GM21423 (cell line): ENCODE measurements around the gene MARK1.

Experiments
- ATAC-seq: cut with Tn5 transposase; IDR thresholded peaks from one replicate; pipeline ENCODE4 v1.9.1; 2021; ENCODE audit warnings: mild to moderate bottlenecking, moderate library complexity; ENCODE audit not compliant: unreplicated experiment

Gene MARK1

GRCh38 chr1:220687809-220688208 is 159.9 kb downstream of the MARK1 start:
- no peak for ATAC-seq

- ATAC-seq, result no peak
Observed at GRCh38 chr1:220689666-220690065, 161.7 kb downstream of the MARK1 start.

GRCh38 chr1:220690140-220691052 is 162.5 kb downstream of the MARK1 start, which contains the start of gene C1orf115:
Gene C1orf115 (plus strand): TSS chr1:220690363. CDS start chr1:220690403, 40 bp downstream.
- ATAC-seq, result peak; percentile 96

- no peak for ATAC-seq
Observed at GRCh38 chr1:220691053-220691684, 163.2 kb downstream of the MARK1 start.

GRCh38 chr1:220692436-220693228 is 164.7 kb downstream of the MARK1 start:
- ATAC-seq, result no peak

- no peak for ATAC-seq
Observed at GRCh38 chr1:220694866-220695382, 167.0 kb downstream of the MARK1 start.

GRCh38 chr1:220695426-220695825 is 167.5 kb downstream of the MARK1 start:
- no peak for ATAC-seq

- ATAC-seq, result no peak
Observed at GRCh38 chr1:220696226-220696862, 168.4 kb downstream of the MARK1 start.

GRCh38 chr1:220696863-220697231 is 168.9 kb downstream of the MARK1 start:
- no peak for ATAC-seq

- ATAC-seq, result no peak
Observed at GRCh38 chr1:220697326-220697725, 169.4 kb downstream of the MARK1 start.

- no peak for ATAC-seq
Observed at GRCh38 chr1:220698607-220699016, 170.7 kb downstream of the MARK1 start.

GRCh38 chr1:220699044-220699443 is 171.1 kb downstream of the MARK1 start:
- ATAC-seq, result no peak

GRCh38 chr1:220700556-220701179 is 172.7 kb downstream of the MARK1 start:
- ATAC-seq, result no peak

GRCh38 chr1:220701974-220702373 is 174.0 kb downstream of the MARK1 start:
- ATAC-seq, result peak; percentile 50

GRCh38 chr1:220702733-220703270 is 174.9 kb downstream of the MARK1 start:
- no peak for ATAC-seq

GRCh38 chr1:220703305-220703704 is 175.4 kb downstream of the MARK1 start:
- ATAC-seq, result no peak

GRCh38 chr1:220705782-220706181 is 177.8 kb downstream of the MARK1 start:
- ATAC-seq, result no peak

- no peak for ATAC-seq
Observed at GRCh38 chr1:220706480-220706879, 178.5 kb downstream of the MARK1 start.

GRCh38 chr1:220707160-220707559 is 179.2 kb downstream of the MARK1 start:
- no peak for ATAC-seq

- no peak for ATAC-seq
Observed at GRCh38 chr1:220708244-220708643, 180.3 kb downstream of the MARK1 start.
